ENCODE measurements around the gene ZNF695. TPM values are rescaled to one million over a fixed set of nuclear protein-coding genes. Genes with fewer than 3 reads are reported as not detected.

ZNF695 gene
- total RNA-seq, 1 experiment from 2014 or later: 14.7 TPM

DNA sequence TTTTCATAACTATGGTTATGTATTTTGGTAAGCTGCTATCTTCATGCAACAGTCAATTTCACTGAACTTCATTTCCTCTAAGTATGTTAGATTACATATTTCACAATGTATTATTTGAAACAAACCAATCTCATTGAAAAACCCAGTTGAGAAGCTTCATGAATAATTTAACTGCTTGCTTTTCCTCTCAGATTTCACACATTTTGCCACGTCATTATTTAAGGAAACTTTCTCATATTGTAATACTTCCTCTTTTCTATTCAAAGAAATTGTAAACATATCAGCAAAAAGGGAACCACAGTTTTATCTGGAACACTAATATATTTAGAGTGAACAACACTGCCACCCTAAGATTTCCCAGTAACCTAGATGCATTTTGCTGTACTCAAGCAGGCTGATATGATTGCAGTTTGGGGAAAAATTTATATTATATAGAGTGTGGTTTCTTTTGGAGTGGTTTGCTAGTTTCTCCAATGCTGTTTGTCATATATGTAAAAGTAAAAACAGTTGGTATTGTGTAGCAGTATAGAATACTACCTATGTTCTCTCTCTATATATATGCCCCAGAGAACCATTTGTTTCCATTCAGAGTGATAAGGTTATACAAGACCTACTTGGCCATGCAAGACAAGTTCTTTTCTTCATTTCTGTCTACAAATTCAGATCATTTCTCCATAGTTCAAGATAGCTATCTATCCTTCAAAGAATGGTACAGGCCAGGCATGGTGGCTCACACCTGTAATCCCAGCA is 47.7 kb downstream of the ZNF695 start:
- Histone ChIP-seq H3K9me3 (ENCODE audit: low read length) (no peaks in the 10 kb centered on the region), H2AFZ (ENCODE audit: low read length) (no peak overlapping the region), H3K4me1 (ENCODE audit: insufficient read depth, low read length) (no peaks in the 10 kb centered on the region), H3K9me2 (replicated peaks; ENCODE audit: low read length) (no peaks in the 10 kb centered on the region), H3K36me3 (ENCODE audit: low read depth, low read length) (peaks cover 25% of the 10 kb centered on the region), H4K20me1 (ENCODE audit: low read length) (no peaks in the 10 kb centered on the region), H3K79me2 (ENCODE audit: low read length) (no peaks in the 10 kb centered on the region), H3F3A (ENCODE audit: low read length, unreplicated experiment) (no peaks in the 10 kb centered on the region), H3K4me3 (ENCODE audit: low read length) (no peak overlapping the region), H3K9ac (ENCODE audit: low read length) (no peak overlapping the region), H3K27me3 (ENCODE audit: low read length) (no peaks in the 10 kb centered on the region), H3K4me2 (ENCODE audit: low read length) (no peak overlapping the region), H3K27ac (ENCODE audit: low read length) (no peak overlapping the region)
- ATAC-seq (no peak), DNase-seq (no peak)
- ChIA-PET CTCF (no interaction called here), POLR2A (ENCODE audit: unreplicated experiment) (no interaction called here)
- BruUV-seq (replicated peaks): no TSS peak
- intact Hi-C loops (cut with micrococcal nuclease): no loop called here
- TF ChIP-seq, protein P1, sequence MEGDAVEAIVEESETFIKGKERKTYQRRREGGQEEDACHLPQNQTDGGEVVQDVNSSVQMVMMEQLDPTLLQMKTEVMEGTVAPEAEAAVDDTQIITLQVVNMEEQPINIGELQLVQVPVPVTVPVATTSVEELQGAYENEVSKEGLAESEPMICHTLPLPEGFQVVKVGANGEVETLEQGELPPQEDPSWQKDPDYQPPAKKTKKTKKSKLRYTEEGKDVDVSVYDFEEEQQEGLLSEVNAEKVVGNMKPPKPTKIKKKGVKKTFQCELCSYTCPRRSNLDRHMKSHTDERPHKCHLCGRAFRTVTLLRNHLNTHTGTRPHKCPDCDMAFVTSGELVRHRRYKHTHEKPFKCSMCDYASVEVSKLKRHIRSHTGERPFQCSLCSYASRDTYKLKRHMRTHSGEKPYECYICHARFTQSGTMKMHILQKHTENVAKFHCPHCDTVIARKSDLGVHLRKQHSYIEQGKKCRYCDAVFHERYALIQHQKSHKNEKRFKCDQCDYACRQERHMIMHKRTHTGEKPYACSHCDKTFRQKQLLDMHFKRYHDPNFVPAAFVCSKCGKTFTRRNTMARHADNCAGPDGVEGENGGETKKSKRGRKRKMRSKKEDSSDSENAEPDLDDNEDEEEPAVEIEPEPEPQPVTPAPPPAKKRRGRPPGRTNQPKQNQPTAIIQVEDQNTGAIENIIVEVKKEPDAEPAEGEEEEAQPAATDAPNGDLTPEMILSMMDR (conservative IDR thresholded peaks at IDR 0.05; ENCODE audit: low read depth, low read length): no peak
- no peak for TF ChIP-seq EZH2 (IDR thresholded peaks at IDR 0.05; ENCODE audit: low read length, unreplicated experiment)
- TF ChIP-seq EZH2phosphoT487 (IDR thresholded peaks at IDR 0.05; ENCODE audit: borderline replicate concordance, low read length): no peak

GRCh38 chr1:246954126-246954525 is 53.7 kb downstream of the ZNF695 start:
- ATAC-seq: no peak
- H3K9me2 ChIP-seq (replicated peaks; ENCODE audit: low read length): no peaks in the 10 kb centered on the region
- no peak overlapping the region for H3K4me2 ChIP-seq (ENCODE audit: low read length)
- no peaks in the 10 kb centered on the region for H3F3A ChIP-seq (ENCODE audit: low read length, unreplicated experiment)
- no peak overlapping the region for H3K9ac ChIP-seq (ENCODE audit: low read length)
- H4K20me1 ChIP-seq (ENCODE audit: low read length): no peaks in the 10 kb centered on the region
- ChIA-PET CTCF (no interaction called here), POLR2A (ENCODE audit: unreplicated experiment) (no interaction called here)
- H3K9me3 ChIP-seq (ENCODE audit: low read length): no peaks in the 10 kb centered on the region
- no peak overlapping the region for H3K4me3 ChIP-seq (ENCODE audit: low read length)
- BruUV-seq (replicated peaks): no TSS peak
- DNase-seq: no peak
- H3K36me3 ChIP-seq (ENCODE audit: low read depth, low read length): peaks cover 5% of the 10 kb centered on the region; the same call in 1 of the 2 replicates
- TF ChIP-seq EZH2 (IDR thresholded peaks at IDR 0.05; ENCODE audit: low read length, unreplicated experiment) (no peak), EZH2phosphoT487 (IDR thresholded peaks at IDR 0.05; ENCODE audit: borderline replicate concordance, low read length) (no peak)
- TF ChIP-seq, protein P1 (conservative IDR thresholded peaks at IDR 0.05; ENCODE audit: low read depth, low read length): no peak
- H3K27me3 ChIP-seq (ENCODE audit: low read length): no peaks in the 10 kb centered on the region
- H3K79me2 ChIP-seq (ENCODE audit: low read length): no peaks in the 10 kb centered on the region
- no peaks in the 10 kb centered on the region for H3K4me1 ChIP-seq (ENCODE audit: insufficient read depth, low read length)
- H2AFZ ChIP-seq (ENCODE audit: low read length): no peak overlapping the region
- no peak overlapping the region for H3K27ac ChIP-seq (ENCODE audit: low read length)
- intact Hi-C loops (cut with micrococcal nuclease): no loop called here

DNA sequence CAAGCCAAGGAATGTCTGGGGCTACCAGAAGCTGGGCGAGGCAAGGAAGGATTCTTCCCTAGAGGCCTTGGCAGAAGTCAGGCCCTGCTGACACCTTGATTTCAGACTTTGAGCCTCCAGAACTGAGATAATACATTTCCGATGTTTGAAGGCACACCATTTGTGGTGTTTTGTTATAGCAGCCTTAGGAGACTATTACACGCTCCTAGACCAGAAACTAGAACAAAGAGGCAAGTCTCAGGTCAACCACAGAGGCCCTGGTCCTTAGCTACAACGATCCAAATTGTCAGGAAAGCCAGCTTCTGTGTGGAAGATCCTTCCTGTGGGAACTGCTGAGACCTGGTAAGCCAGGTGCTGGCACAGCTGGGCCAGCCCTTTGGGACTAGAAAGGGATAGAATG is 56.4 kb downstream of the ZNF695 start:
- no peaks in the 10 kb centered on the region for H4K20me1 ChIP-seq (ENCODE audit: low read length)
- H2AFZ ChIP-seq (ENCODE audit: low read length): no peak overlapping the region
- no peak for ATAC-seq
- H3K9me3 ChIP-seq (ENCODE audit: low read length): no peaks in the 10 kb centered on the region
- no peak overlapping the region for H3K27ac ChIP-seq (ENCODE audit: low read length)
- no peaks in the 10 kb centered on the region for H3K9me2 ChIP-seq (replicated peaks; ENCODE audit: low read length)
- intact Hi-C loops (cut with micrococcal nuclease): no loop called here
- H3K4me2 ChIP-seq (ENCODE audit: low read length): no peak overlapping the region
- H3K4me3 ChIP-seq (ENCODE audit: low read length): no peak overlapping the region
- no peaks in the 10 kb centered on the region for H3K79me2 ChIP-seq (ENCODE audit: low read length)
- no peak overlapping the region for H3K9ac ChIP-seq (ENCODE audit: low read length)
- no peaks in the 10 kb centered on the region for H3K4me1 ChIP-seq (ENCODE audit: insufficient read depth, low read length)
- H3K27me3 ChIP-seq (ENCODE audit: low read length): no peaks in the 10 kb centered on the region
- no peak for TF ChIP-seq EZH2 (IDR thresholded peaks at IDR 0.05; ENCODE audit: low read length, unreplicated experiment)
- TF ChIP-seq, protein P1 (conservative IDR thresholded peaks at IDR 0.05; ENCODE audit: low read depth, low read length): no peak
- no peak for TF ChIP-seq EZH2phosphoT487 (IDR thresholded peaks at IDR 0.05; ENCODE audit: borderline replicate concordance, low read length)
- CTCF ChIA-PET: no interaction called here
- DNase-seq: no peak
- POLR2A ChIA-PET (ENCODE audit: unreplicated experiment): no interaction called here
- peaks cover 5% of the 10 kb centered on the region; the same call in 1 of the 2 replicates for H3K36me3 ChIP-seq (ENCODE audit: low read depth, low read length)
- no TSS peak for BruUV-seq (replicated peaks)
- H3F3A ChIP-seq (ENCODE audit: low read length, unreplicated experiment): no peaks in the 10 kb centered on the region

Measured in PC-3 (cell line).